ENCODE measurements around the gene TYRO3. TPM values are rescaled to one million over a fixed set of nuclear protein-coding genes. Genes with fewer than 3 reads are reported as not detected.
"Not testable (repeated sequence)": the region's sequence is repeated elsewhere in the genome, so short reads cannot be mapped to it uniquely, and the experiment has no call there.

TYRO3 gene
- polyA plus RNA-seq, 3 donors, result 13.2 to 76.9 (median 17.5) TPM

GRCh38 chr15:41589018-41589417, 30.0 kb downstream of the TYRO3 start:
- H3K27ac ChIP-seq (ENCODE audit: low read depth, low read length), result not testable (repeated sequence)
- 75 to 90% (median 77%) methylated on average over 4 of the region's 4 CpGs for WGBS, 3 donors

GRCh38 chr15:41589571-41589970, 30.6 kb downstream of the TYRO3 start:
- 80 to 84% (median 83%) methylated on average over 2 of the region's 2 CpGs for WGBS, 3 donors
- H3K27ac ChIP-seq (ENCODE audit: low read depth, low read length), result not testable (repeated sequence)

DNA sequence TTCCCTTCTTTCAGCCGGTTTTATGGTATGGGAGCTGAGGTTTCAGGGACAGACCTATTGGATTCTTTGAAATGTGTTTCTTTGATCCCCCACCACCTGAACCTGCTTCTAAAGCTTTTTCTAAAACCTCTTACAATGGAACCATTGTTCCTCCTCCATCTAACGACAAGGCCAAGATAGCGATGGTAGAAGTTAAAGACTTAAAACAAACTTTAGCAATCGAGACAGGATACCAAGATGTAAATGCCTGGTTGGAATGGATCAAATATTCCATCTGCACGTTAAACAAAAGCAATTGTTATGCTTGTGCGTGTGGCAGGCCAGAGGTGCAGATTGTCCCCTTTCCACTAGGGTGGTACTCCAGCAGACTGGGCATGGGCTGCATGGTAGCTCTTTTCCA, 32.2 kb downstream of the TYRO3 start:
- WGBS, 3 donors, result 57 to 86% (median 84%) methylated on average over 6 of the region's 6 CpGs

DNA sequence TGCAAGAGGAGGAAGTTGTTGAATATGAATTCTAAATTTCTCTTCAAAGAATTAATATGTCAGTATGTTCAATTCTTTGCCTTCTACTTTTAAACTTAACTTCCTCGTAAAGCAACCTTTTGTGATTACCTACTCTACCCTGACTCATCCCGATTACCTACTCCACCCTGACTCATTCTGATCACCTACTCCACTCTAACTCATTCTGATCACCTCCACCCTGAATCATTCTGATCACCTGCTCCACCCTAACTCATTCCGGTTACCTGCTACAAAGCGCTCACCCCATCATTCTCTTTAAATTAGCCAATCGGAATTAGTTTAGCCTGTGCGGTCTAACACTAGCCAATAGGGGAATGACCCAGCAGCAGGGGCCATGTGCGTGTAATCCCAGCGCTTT, 33.7 kb downstream of the TYRO3 start:
- H3K27ac ChIP-seq (ENCODE audit: low read depth, low read length), result not testable (repeated sequence)
- WGBS, 3 donors, result 91 to 94% (median 94%) methylated on average over 8 of the region's 8 CpGs

More for the DNA sequence above, 32.2 kb downstream of the TYRO3 start:
- not testable (repeated sequence) for H3K27ac ChIP-seq (ENCODE audit: low read depth, low read length)

GRCh38 chr15:41594801-41595746, 36.1 kb downstream of the TYRO3 start:
- H3K27ac ChIP-seq (ENCODE audit: low read depth, low read length), result no peak overlapping the region
- WGBS, 3 donors, result 85 to 91% (median 86%) methylated on average over 10 of the region's 10 CpGs

DNA sequence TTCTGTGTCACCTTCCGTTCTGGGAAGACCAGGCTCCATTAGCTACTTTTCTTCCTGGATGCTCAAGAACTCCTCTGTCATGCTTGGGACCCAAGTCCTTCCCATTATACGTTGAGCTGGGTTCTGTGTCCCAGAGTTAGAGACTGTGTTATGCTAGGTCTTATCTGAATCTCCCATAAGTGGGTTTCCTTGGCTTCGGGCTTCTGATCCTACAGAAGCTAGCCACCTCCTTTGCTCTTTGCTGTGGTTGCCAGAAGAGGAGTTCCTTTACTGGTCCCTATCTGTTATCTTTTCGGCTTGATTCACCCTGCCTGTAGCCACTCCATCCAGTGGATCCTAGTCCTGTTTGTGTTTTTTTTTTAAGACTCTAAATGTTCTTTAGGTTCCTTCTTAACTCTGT, 38.0 kb downstream of the TYRO3 start:
- no peak overlapping the region for H3K27ac ChIP-seq (ENCODE audit: low read depth, low read length)
- 85 to 90% (median 88%) methylated on average over 4 of the region's 4 CpGs for WGBS, 3 donors

- H3K27ac ChIP-seq (ENCODE audit: low read depth, low read length), result no peak overlapping the region
- 91 to 95% (median 93%) methylated on average over 5 of the region's 5 CpGs for WGBS, 3 donors
These were observed 38.8 kb downstream of the TYRO3 start for GRCh38 chr15:41597787-41598186.

DNA sequence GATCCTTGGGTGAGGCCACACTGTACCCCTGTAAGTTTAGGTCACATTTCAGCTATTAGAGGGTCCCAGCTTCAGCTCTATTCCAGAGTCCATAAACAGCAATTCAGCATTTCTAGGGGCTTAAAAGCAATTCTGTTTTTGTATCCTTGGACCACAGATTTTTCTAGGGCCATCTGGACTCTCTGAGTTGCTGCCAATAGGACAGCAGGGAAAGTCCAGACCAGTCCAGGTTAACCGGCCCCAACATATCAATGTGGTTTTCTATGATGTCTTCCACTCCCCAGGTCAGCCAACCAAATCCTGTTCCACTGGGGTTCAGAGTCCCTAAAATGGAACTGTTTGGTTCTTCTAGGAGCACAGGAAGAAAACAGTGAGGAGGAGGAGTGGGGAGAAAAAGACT, 40.0 kb downstream of the TYRO3 start:
- WGBS, 3 donors, result 80 to 91% (median 84%) methylated on average over 1 of the region's 1 CpG
- H3K27ac ChIP-seq (ENCODE audit: low read depth, low read length), result no peak overlapping the region

GRCh38 chr15:41603411-41603935, 44.5 kb downstream of the TYRO3 start:
- H3K27ac ChIP-seq (ENCODE audit: low read depth, low read length), result no peak overlapping the region
- 73 to 79% (median 75%) methylated on average over 6 of the region's 6 CpGs for WGBS, 3 donors

DNA sequence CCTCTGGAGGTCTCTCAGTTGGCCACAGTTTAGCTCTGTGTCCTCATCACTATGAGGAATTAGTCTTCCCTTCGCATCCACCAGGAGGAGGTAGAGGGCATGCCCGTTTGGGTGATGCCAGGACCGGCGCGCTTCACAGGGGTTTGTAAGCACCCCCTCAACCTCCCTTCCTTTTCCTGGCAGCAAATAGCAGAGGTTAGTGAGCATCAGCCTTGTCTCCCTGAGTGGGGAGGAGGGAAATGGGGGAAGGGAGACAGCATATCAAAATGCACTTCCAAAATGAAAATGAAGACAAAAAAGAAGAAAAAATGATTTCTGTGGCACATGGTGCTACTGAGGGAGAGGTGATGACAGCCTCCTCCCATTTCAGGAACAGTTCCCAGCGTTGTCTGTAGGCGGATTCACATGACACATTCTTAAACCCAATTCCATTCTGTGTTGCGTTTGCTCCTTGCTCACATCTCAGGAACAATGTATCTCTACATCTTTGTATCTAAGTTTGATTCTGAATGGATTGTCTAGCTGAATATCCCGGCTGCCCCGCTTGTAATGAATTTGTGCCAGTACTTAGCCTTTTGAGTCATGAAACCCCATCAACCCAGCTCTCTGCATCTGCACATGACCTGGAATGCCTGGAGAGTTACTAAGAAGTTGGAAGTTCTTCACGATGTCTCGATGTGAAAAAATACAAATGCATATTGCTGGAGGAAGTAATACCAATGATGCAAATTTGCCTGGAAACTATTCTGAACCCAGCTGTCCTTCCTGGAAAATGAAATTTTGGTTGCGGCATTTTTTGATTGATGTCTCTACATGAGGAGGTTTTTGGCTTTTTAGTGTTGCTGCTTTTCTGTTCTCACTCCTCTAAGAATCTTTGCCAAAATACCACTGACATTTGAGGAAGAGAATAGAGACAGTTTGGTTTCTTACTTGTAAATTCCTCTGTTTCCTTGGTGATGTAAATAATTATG, 45.2 kb downstream of the TYRO3 start:
- H3K27ac ChIP-seq (ENCODE audit: low read depth, low read length), result no peak overlapping the region
- WGBS, 3 donors, result 10 to 23% (median 13%) methylated on average over 13 of the region's 13 CpGs

DNA sequence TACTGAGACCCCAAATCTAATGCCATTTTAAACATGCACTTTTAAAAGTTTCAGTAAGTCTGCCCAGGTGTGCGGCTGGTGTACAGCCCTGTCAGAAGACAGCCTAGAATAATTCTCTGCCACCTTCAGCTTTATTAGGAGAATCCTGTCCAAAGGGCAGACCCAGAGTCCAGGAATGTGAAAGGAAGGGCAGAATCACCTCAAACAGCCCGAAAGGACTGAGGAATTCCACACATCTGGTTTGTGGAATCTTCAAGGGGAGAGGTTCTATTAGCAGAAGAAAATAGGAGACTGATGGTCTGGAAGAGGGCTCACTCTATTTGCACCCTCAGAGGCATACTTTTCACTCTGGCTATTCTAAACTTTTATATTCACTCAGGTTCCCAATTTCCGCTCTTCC, 46.6 kb downstream of the TYRO3 start:
- WGBS, 3 donors, result 79 to 89% (median 84%) methylated on average over 3 of the region's 3 CpGs
- no peak overlapping the region for H3K27ac ChIP-seq (ENCODE audit: low read depth, low read length)

DNA sequence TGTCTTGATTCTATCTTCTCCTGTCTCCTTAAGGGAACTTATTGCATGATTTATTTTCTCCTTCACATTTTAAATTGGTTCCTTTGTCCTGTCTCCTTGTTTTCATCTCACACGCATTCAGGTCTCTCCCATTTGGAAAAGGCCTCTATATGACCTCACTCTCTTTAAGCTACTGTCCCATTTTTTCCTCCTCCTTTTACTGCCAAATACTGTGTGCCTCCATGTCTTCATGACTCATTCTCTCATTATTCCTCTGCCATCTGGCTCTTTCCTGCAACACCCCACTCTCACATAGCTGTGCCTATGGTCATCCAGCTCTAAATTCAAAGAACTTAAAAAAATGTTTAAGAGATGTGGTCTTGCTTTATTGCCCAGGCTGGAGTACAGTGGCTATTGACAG, 48.0 kb downstream of the TYRO3 start:
- WGBS, 3 donors, result 61 to 92% (median 70%) methylated on average over 1 of the region's 1 CpG
- H3K27ac ChIP-seq (ENCODE audit: low read depth, low read length), result no peak overlapping the region

DNA sequence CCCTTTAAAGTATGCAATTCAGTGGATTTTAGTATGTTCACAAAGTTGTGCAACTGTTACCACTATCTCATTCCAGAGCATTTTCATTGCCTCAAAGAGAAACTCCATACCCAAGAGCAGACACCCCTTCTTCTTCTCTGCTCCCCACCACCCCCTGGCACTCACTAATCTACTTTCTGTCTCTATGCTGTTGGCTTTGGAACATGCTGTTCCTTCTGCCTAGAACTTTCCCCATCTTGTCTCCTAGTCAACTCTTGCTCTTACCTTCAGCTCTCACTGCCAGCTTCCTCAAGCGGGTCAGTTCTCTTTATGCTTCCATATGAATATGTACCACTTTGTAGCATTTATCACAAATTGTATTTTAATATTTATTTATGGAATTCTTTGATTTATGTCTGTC, 50.1 kb downstream of the TYRO3 start:
- no peak overlapping the region for H3K27ac ChIP-seq (ENCODE audit: low read depth, low read length)
- WGBS, 3 donors, result 87 to 97% (median 89%) methylated on average over 1 of the region's 1 CpG

DNA sequence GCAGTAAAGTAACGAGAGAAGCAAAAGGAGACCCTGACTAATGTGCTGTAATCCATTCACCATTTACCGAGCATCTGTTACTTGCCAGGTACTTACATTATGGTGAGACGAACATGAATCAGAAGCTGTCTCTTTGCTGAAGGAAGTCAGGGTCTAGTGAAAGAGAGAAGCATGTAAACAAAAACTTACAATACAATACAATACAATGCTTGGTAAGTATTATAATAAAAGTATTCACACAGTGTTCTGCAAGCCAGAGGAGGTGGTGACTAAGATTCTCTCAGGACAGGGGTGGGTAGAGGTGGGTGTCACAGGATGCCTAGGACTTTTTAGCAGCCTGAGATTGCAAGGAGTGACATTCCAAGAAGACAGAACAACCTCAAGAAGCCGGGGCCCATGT, 51.0 kb downstream of the TYRO3 start:
- no peak overlapping the region for H3K27ac ChIP-seq (ENCODE audit: low read depth, low read length)
- WGBS, 3 donors, result 60 to 77% (median 75%) methylated on average over 4 of the region's 4 CpGs

GRCh38 chr15:41620536-41621199, 61.7 kb downstream of the TYRO3 start:
- no peak overlapping the region for H3K27ac ChIP-seq (ENCODE audit: low read depth, low read length)
- 13 to 24% (median 23%) methylated on average over 18 of the region's 18 CpGs for WGBS, 3 donors

DNA sequence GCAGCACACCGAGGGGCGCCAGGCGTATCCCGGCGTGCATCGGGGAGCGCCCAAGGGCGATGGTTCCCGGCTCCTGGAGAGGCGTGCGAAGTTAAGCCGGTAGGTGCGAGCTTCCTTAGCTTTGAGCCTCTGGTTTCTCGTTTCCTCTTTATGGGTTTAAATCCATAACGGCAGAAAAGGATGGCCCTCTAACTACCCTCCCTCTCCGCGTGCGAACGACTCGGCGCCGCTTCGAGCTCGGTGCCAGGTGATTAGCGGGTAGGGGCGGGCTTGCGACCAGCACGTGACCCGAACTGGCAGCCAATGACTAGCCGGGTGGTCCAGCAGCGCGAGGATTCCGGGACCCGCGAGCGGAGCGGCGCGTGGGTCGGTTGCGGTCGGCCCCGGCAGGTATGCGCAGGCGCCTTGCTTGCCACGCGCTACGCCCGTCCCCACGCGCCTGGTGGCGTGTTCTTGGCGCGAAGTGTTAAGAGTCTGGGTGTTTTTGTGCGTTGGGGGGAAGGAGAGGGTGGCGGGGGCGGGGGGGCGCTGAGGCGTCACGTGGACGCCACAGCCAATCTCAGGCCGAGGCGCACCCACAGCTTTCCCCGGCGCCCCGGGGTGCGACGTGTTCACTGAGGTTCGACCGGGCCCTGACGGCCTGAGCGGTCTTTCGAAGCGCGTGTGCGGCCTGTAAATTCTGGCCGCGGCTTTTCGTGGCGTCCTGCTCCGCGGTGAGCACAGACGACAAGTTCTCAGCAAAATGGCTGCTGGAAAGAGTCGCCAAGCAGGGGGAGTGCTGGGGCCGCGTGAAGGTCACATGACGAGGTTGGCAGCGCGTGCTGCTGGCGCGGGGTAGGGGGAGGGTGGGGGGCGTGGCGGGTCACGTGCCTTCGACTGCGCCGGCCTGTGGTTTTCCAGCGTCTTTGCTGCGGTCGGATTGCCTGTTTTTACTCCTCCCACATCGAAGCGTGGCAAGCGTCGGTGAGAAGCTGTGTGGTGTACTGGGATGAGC, 62.5 kb downstream of the TYRO3 start:
- 1 to 3% (median 2%) methylated on average over 77 to 104 of the region's 104 CpGs for WGBS, 3 donors

GRCh38 chr15:41622901-41623300, 63.9 kb downstream of the TYRO3 start:
- WGBS, 3 donors, result 56 to 67% (median 65%) methylated on average over 4 of the region's 4 CpGs
- H3K27ac ChIP-seq (ENCODE audit: low read depth, low read length), result no peak overlapping the region

More for the DNA sequence above, 62.5 kb downstream of the TYRO3 start:
- peak overlapping the region; percentile 81 for H3K27ac ChIP-seq (ENCODE audit: low read depth, low read length)

All from adipose tissue (tissue), 3 donors.